ENCODE data around the gene NXPH3.

DNA sequence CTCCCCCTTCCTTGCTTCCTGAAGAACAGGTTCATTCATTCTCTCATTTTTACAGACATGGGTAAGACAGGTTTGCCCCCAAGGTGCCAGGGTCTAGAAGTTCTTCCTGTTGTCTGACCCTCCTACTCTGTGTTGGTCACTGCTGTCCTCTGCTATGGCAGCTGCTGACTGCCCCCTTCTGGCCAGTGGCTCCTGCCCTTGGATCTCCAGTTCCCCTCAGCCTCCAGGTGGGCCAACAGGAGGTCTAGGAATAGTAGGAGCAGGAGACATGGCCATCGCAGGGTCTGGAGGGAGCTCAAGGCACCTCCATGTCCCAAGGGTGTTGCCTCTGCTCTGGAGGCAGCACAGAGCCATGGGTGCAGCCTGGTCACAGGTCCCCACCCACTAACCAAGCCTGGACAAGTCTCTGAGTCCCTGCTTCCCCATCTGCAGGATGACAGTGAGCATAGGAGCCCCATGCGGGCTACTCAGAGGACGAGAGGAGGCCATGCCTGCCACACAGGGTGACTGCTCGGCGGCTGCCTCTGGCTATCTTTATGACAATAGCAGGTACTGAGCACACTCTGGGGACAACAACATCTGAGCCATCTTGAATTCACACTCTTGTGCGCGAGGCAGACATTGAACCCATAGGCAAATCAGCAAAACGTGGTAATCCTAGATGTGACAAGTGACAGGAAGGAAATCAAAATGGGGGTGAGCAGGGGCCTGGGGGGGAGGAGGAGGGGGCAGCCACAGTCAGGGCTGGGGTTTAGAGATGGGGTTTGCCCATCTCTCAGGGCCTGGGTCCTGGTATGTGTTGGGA lies 27.0 kb upstream of the NXPH3 start:
- TF ChIP-seq POLR2A (IDR thresholded peaks at IDR 0.05; ENCODE audit: low read depth, low read length) (no peak), POU2F2 (IDR thresholded peaks at IDR 0.05; ENCODE audit: low read depth, low read length) (no peak), POLR2AphosphoS5 (IDR thresholded peaks at IDR 0.05; ENCODE audit: low read depth, low read length) (no peak)

Data from GM12891 (cell line).